Mucosa of gallbladder (tissue), 1 donor: ENCODE results near the gene IRF7. TPM values are rescaled to one million over a fixed set of nuclear protein-coding genes. Genes with fewer than 3 reads are reported as not detected.
"Not testable (repeated sequence)": the region's sequence is repeated elsewhere in the genome, so short reads cannot be mapped to it uniquely, and the experiment has no call there.

Source experiments
- DNase-seq: peaks from one replicate; pipeline ENCODE4 v3.0.0-alpha.2; 2020; ENCODE audit warnings: low spot score
- total RNA-seq: library from RNA; stranded (reverse); gene quantifications from one replicate; pipeline ENCODE4 v1.2.1, GENCODE V29; 2021
- donor health status: DM: no; HTN: no; CAD: no.

IRF7 gene
- total RNA-seq, 1 donor from 2014 or later = 54.0 TPM

- DNase-seq = no peak
These were observed 34.4 kb downstream of the IRF7 start for GRCh38 chr11:581342-581741.

- peak; percentile 50 for DNase-seq
These were observed 35.7 kb downstream of the IRF7 start for GRCh38 chr11:579830-580601.

- no peak for DNase-seq
These were observed 37.3 kb downstream of the IRF7 start for GRCh38 chr11:578276-579035.

GRCh38 chr11:577611-577894, 38.2 kb downstream of the IRF7 start:
- no peak for DNase-seq

GRCh38 chr11:576811-577610, 38.7 kb downstream of the IRF7 start:
- DNase-seq = no peak

GRCh38 chr11:575996-576768, 39.6 kb downstream of the IRF7 start, which contains the start of gene PHRF1:
Gene PHRF1, plus strand, starts transcription at chr11:576470. Its CDS starts 5,043 bp downstream, at chr11:581513.
- DNase-seq = peak; percentile 96

GRCh38 chr11:575313-575995, 40.3 kb downstream of the IRF7 start:
- no peak for DNase-seq

GRCh38 chr11:574632-575312, 41.0 kb downstream of the IRF7 start:
- no peak for DNase-seq

GRCh38 chr11:574031-574570, 41.6 kb downstream of the IRF7 start:
- DNase-seq = not testable (repeated sequence)

GRCh38 chr11:573146-573759, 42.5 kb downstream of the IRF7 start:
- DNase-seq = no peak

GRCh38 chr11:571802-572185, 44.0 kb downstream of the IRF7 start:
- DNase-seq = no peak

GRCh38 chr11:569158-569885, 46.4 kb downstream of the IRF7 start:
- DNase-seq = no peak

- DNase-seq = peak; percentile 94
These were observed 47.2 kb downstream of the IRF7 start for GRCh38 chr11:568306-569157.

- DNase-seq = no peak
These were observed 48.0 kb downstream of the IRF7 start for GRCh38 chr11:567629-568292.

GRCh38 chr11:567011-567628, 48.6 kb downstream of the IRF7 start:
- no peak for DNase-seq

- DNase-seq = no peak
These were observed 49.7 kb downstream of the IRF7 start for GRCh38 chr11:565921-566509.
